Stimulated activated CD8-positive, alpha-beta memory T cell treated with anti-CD3 and anti-CD28 coated beads, Interleukin-7, amount 100 ng/mL, for 4 hours (primary cell): ENCODE data around the gene UPP2.

Source experiments
- DNase-seq, 2 donors: peaks; one replicate each; pipeline ENCODE4 v3.0.0-alpha.2; 2020; ENCODE audit warnings: low read depth in 2 of 2

Gene UPP2

GRCh38 chr2:158140201-158140600, 38.5 kb downstream of the UPP2 start:
- DNase-seq, result no peak

- DNase-seq, result no peak
These were observed 40.5 kb downstream of the UPP2 start for GRCh38 chr2:158142165-158142564.

GRCh38 chr2:158142568-158143332, 41.1 kb downstream of the UPP2 start:
- DNase-seq, result no peak

GRCh38 chr2:158143703-158144360, 42.2 kb downstream of the UPP2 start:
- DNase-seq, result no peak

GRCh38 chr2:158144914-158145625, 43.4 kb downstream of the UPP2 start:
- no peak for DNase-seq

GRCh38 chr2:158153270-158154015, 51.8 kb downstream of the UPP2 start:
- DNase-seq, result no peak

- DNase-seq, result no peak
These were observed 52.9 kb downstream of the UPP2 start for GRCh38 chr2:158154596-158154995.

GRCh38 chr2:158172719-158173118, 71.0 kb downstream of the UPP2 start:
- no peak for DNase-seq

- no peak for DNase-seq
These were observed 72.8 kb downstream of the UPP2 start for GRCh38 chr2:158174495-158174894.

GRCh38 chr2:158174956-158175355, 73.3 kb downstream of the UPP2 start:
- no peak for DNase-seq

- no peak for DNase-seq
These were observed 77.0 kb downstream of the UPP2 start for GRCh38 chr2:158178646-158179045.

- DNase-seq, result no peak
These were observed 78.0 kb downstream of the UPP2 start for GRCh38 chr2:158179660-158180059.

- DNase-seq, result no peak
These were observed 79.5 kb downstream of the UPP2 start for GRCh38 chr2:158181171-158181570.

- DNase-seq, result no peak
These were observed 81.1 kb downstream of the UPP2 start for GRCh38 chr2:158182676-158183295.

- DNase-seq, result no peak
These were observed 82.3 kb downstream of the UPP2 start for GRCh38 chr2:158184001-158184400.

- no peak for DNase-seq
These were observed 83.1 kb downstream of the UPP2 start for GRCh38 chr2:158184556-158185343.
